Fibroblast of mammary gland (primary cell): Measurements from ENCODE around the gene PHF1.

Experiments used
- DNase-seq: peaks from one replicate; pipeline ENCODE4 v3.0.0-alpha.2; 2010; ENCODE audit warnings: low read depth
- H3K4me3 ChIP-seq: 2 replicates; pipeline ENCODE4 v1.5.1; 2011; ENCODE audit warnings: low read depth, mild to moderate bottlenecking, low read length, moderate library complexity; ENCODE audit not compliant: control insufficient read depth
- CTCF ChIP-seq: conservative IDR thresholded peaks from 2 replicates; pipeline ENCODE4 v1.5.1; 2011; ENCODE audit warnings: low read depth, low read length, inconsistent platforms; ENCODE audit not compliant: control insufficient read depth, insufficient read depth

The PHF1 gene

GRCh38 chr6:33453393-33454008, 42.7 kb downstream of the PHF1 start:
- H3K4me3 ChIP-seq, result peak overlapping the region; percentile 92
- no peak for TF ChIP-seq CTCF
- DNase-seq, result peak; percentile 8

GRCh38 chr6:33454009-33454946, 43.5 kb downstream of the PHF1 start, which contains the start of gene ZBTB9:
TSS of gene ZBTB9 (plus strand) at chr6:33454576. CDS start at chr6:33455101, 525 bp downstream.
- DNase-seq, result peak; percentile 95
- TF ChIP-seq CTCF, result no peak
- H3K4me3 ChIP-seq, result peak within 1 kb of the TSS; percentile 92

GRCh38 chr6:33455051-33455450, 44.2 kb downstream of the PHF1 start:
- TF ChIP-seq CTCF, result no peak
- peak overlapping the region; percentile 92 for H3K4me3 ChIP-seq
- no peak for DNase-seq

GRCh38 chr6:33456156-33456555, 45.3 kb downstream of the PHF1 start:
- no peak for DNase-seq
- TF ChIP-seq CTCF, result no peak
- no peak overlapping the region for H3K4me3 ChIP-seq

GRCh38 chr6:33458676-33459075, 47.9 kb downstream of the PHF1 start:
- no peak for TF ChIP-seq CTCF
- H3K4me3 ChIP-seq, result no peak overlapping the region
- DNase-seq, result no peak

GRCh38 chr6:33459226-33459625, 48.4 kb downstream of the PHF1 start:
- DNase-seq, result no peak
- TF ChIP-seq CTCF, result no peak
- H3K4me3 ChIP-seq, result no peak overlapping the region
